Measurements from ENCODE around the gene RFTN2. TPM values are rescaled to one million over a fixed set of nuclear protein-coding genes. Genes with fewer than 3 reads are reported as not detected.

Gene RFTN2
- total and polyA plus RNA-seq, 2 experiments from 2014 or later = 0.42 to 2.1 TPM

GRCh38 chr2:197599285-197599965, 76.0 kb downstream of the RFTN2 start:
- no peak overlapping the region for H3K4me3 Mint-ChIP-seq
- Histone ChIP-seq H3K36me3 (ENCODE audit: insufficient read depth) (no peaks in the 10 kb centered on the region), H2AFZ (no peak overlapping the region), H3F3A (replicated peaks; ENCODE audit: low read depth) (no peaks in the 10 kb centered on the region; the same call in 1 of the 2 replicates), H3K79me2 (replicated peaks; ENCODE audit: insufficient read depth) (no peaks in the 10 kb centered on the region), H3K4me3 (no peak overlapping the region), H3K4me1 (ENCODE audit: insufficient read depth) (peaks cover 21% of the 10 kb centered on the region), H3K27ac (ENCODE audit: low read depth) (no peak overlapping the region), H3K9me2 (ENCODE audit: insufficient read depth) (no peaks in the 10 kb centered on the region; the same call in 1 of the 2 replicates), H4K20me1 (replicated peaks; ENCODE audit: insufficient read depth) (no peaks in the 10 kb centered on the region), H3K4me2 (no peak overlapping the region), H3K27me3 (ENCODE audit: insufficient read depth) (no peaks in the 10 kb centered on the region)
- DNase-seq (ENCODE audit: low spot score) = peak; percentile 82
- H3K36me3 Mint-ChIP-seq (ENCODE audit: low read depth) = peaks cover 26% of the 10 kb centered on the region
- TF ChIP-seq CREB1 (CRISPR knock-in tag; IDR thresholded peaks at IDR 0.05; ENCODE audit: low read depth) (no peak), ZNF114 (CRISPR knock-in tag; IDR thresholded peaks at IDR 0.05) (no peak), CTCF (conservative IDR thresholded peaks at IDR 0.05; ENCODE audit: low read depth in 2 of 2) (peak; percentile 58 to 66), POLR2AphosphoS5 (IDR thresholded peaks at IDR 0.05; ENCODE audit: low read depth) (no peak), ETS1 (IDR thresholded peaks at IDR 0.05) (no peak), EZH2phosphoT487 (IDR thresholded peaks at IDR 0.05; ENCODE audit: unreplicated experiment) (no peak), ZNF331 (CRISPR knock-in tag; IDR thresholded peaks at IDR 0.05; ENCODE audit: low read depth) (no peak)
- TF ChIP-seq, protein P1, sequence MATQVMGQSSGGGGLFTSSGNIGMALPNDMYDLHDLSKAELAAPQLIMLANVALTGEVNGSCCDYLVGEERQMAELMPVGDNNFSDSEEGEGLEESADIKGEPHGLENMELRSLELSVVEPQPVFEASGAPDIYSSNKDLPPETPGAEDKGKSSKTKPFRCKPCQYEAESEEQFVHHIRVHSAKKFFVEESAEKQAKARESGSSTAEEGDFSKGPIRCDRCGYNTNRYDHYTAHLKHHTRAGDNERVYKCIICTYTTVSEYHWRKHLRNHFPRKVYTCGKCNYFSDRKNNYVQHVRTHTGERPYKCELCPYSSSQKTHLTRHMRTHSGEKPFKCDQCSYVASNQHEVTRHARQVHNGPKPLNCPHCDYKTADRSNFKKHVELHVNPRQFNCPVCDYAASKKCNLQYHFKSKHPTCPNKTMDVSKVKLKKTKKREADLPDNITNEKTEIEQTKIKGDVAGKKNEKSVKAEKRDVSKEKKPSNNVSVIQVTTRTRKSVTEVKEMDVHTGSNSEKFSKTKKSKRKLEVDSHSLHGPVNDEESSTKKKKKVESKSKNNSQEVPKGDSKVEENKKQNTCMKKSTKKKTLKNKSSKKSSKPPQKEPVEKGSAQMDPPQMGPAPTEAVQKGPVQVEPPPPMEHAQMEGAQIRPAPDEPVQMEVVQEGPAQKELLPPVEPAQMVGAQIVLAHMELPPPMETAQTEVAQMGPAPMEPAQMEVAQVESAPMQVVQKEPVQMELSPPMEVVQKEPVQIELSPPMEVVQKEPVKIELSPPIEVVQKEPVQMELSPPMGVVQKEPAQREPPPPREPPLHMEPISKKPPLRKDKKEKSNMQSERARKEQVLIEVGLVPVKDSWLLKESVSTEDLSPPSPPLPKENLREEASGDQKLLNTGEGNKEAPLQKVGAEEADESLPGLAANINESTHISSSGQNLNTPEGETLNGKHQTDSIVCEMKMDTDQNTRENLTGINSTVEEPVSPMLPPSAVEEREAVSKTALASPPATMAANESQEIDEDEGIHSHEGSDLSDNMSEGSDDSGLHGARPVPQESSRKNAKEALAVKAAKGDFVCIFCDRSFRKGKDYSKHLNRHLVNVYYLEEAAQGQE (IDR thresholded peaks at IDR 0.05; ENCODE audit: unreplicated experiment) = no peak
- H3K4me1 Mint-ChIP-seq = peaks cover 31% of the 10 kb centered on the region
- ATAC-seq = peak; percentile 96
- H3K27me3 Mint-ChIP-seq (ENCODE audit: insufficient read depth, low read depth, poor library complexity) = peaks cover 10% of the 10 kb centered on the region
- H3K27ac Mint-ChIP-seq = no peak overlapping the region
- peaks cover 14% of the 10 kb centered on the region for H3K9me3 Mint-ChIP-seq

DNA sequence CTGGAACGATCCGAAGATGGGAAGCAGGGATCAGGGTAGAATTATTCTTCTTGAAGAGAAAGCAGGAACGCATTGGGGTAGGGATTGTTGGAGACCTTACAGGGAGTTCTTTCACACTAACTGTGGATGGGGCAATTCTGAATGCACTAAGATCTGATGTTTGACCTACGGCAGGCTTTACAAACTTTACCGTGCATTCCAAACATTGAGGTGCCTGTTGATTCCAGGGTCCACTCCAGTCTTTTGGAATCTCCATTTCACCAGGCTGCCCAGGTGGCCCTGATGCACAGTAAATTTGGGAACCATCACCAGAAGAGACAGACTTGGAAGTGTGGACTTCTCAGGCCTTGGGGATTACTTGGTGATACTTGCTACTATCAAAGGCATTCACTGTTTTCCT, 76.9 kb downstream of the RFTN2 start:
- H3K79me2 ChIP-seq (replicated peaks; ENCODE audit: insufficient read depth) = no peaks in the 10 kb centered on the region
- H3K9me3 Mint-ChIP-seq = peaks cover 14% of the 10 kb centered on the region
- no peak for TF ChIP-seq ZNF114 (CRISPR knock-in tag; IDR thresholded peaks at IDR 0.05)

More for the DNA sequence above, 76.9 kb downstream of the RFTN2 start:
- H3K4me1 Mint-ChIP-seq = peaks cover 31% of the 10 kb centered on the region
- Histone ChIP-seq H3K4me2 (no peak overlapping the region), H2AFZ (no peak overlapping the region), H3K27ac (ENCODE audit: low read depth) (no peak overlapping the region), H3K4me1 (ENCODE audit: insufficient read depth) (peaks cover 21% of the 10 kb centered on the region), H3K27me3 (ENCODE audit: insufficient read depth) (no peaks in the 10 kb centered on the region), H3F3A (replicated peaks; ENCODE audit: low read depth) (no peaks in the 10 kb centered on the region), H3K9me2 (ENCODE audit: insufficient read depth) (no peaks in the 10 kb centered on the region; the same call in 1 of the 2 replicates), H3K4me3 (no peak overlapping the region), H3K36me3 (ENCODE audit: insufficient read depth) (no peaks in the 10 kb centered on the region), H4K20me1 (replicated peaks; ENCODE audit: insufficient read depth) (no peaks in the 10 kb centered on the region)
- DNase-seq (ENCODE audit: low spot score) (no peak), ATAC-seq (no peak)
- H3K36me3 Mint-ChIP-seq (ENCODE audit: low read depth) = peaks cover 26% of the 10 kb centered on the region
- H3K27me3 Mint-ChIP-seq (ENCODE audit: insufficient read depth, low read depth, poor library complexity) = peaks cover 10% of the 10 kb centered on the region
- no peak overlapping the region for H3K27ac Mint-ChIP-seq
- no peak overlapping the region for H3K4me3 Mint-ChIP-seq

All from GM23338 (cell line).